Ovary (tissue), 3 donors: ENCODE measurements around the gene COPS9.

Experiments
- CTCF ChIP-seq, 3 donors: fragments of 450-650 bp in 2 of 3; fragments of 200-600 bp in 1 of 3; IDR thresholded peaks; one replicate each; pipeline versions ENCODE4 v1.5.1 to v1.8.0; 2016 to 2022; ENCODE audit warnings: antibody characterized with exemption in 3 of 3, mild to moderate bottlenecking in 1 of 3
- EP300 ChIP-seq: sonication (generic); formaldehyde crosslinking; IDR thresholded peaks from one replicate; pipeline ENCODE4 v1.6.1; 2017; ENCODE audit warnings: antibody characterized with exemption
- POLR2A ChIP-seq: fragments of 450-650 bp; IDR thresholded peaks from one replicate; pipeline ENCODE4 v1.6.1; 2017; ENCODE audit warnings: antibody characterized with exemption, mild to moderate bottlenecking, moderate library complexity
- donor health status: DM: no; HTN: no; CAD: no.

- TF ChIP-seq CTCF (IDR thresholded peaks at IDR 0.05) (no peak), POLR2A (no peak), EP300 (no peak)
Measured at GRCh38 chr2:240179186-240179815, 43.2 kb upstream of the COPS9 start.
